HCT116 (cell line): ENCODE measurements around the gene SASS6. TPM values are rescaled to one million over a fixed set of nuclear protein-coding genes. Genes with fewer than 3 reads are reported as not detected.
A peak's percentile ranks its signal among the peaks of the same experiment; 100 is the strongest.

Source experiments
- ATAC-seq: fragments of 200-7000 bp; cut with Tn5 transposase; 2 replicates; pipeline ENCODE4 v1.9.1; 2020; ENCODE audit warnings: mild to moderate bottlenecking, moderate library complexity
- BruUV-seq: library from RNA; stranded (reverse); fragments of 400-500 nt; replicated peaks from 2 replicates; lab custom pipeline; 2021; lab: Mats Ljungman, UMichigan
- CTCF ChIA-PET: fragments of 300-600 bp; sonication (Branson Sonifier 250); formaldehyde crosslinking; loops from one replicate; lab custom pipeline; 2021; ENCODE audit warnings: antibody characterized with exemption; lab: Charles Lee
- POLR2A ChIA-PET: fragments of 300-600, 350-600 bp; sonication (Branson Sonifier 250); formaldehyde crosslinking; loops from one replicate; lab custom pipeline; 2021; ENCODE audit warnings: antibody characterized with exemption; lab: Charles Lee
- RAD21 ChIA-PET, 2 experiments: fragments of 300-600 bp; sonication (Branson Sonifier 250); formaldehyde crosslinking; loops; one replicate each; lab custom pipeline; 2023; ENCODE audit warnings: low total read pairs in 2 of 2; ENCODE audit not compliant: uncharacterized antibody in 2 of 2, unreplicated experiment in 2 of 2, low non-redundant PET in 1 of 2; lab: Charles Lee
- DNase-seq: peaks from one replicate; pipeline ENCODE4 v3.0.0-alpha.2; 2010; ENCODE audit warnings: low read depth, low spot score
- H2AFZ ChIP-seq: fragments of 200-600 bp; shearing (Covaris generic), sonication (generic); 2 replicates; pipeline ENCODE4 v1.6.1; 2017; ENCODE audit warnings: low read depth, mixed run types, mixed read lengths, antibody characterized with exemption, low read length; ENCODE audit not compliant: poor library complexity, severe bottlenecking
- H3K27ac ChIP-seq: 2 replicates; pipeline ENCODE4 v1.5.1; 2012; ENCODE audit warnings: low read depth, low read length
- H3K27me3 ChIP-seq: fragments of 200-600 bp; sonication (generic); 2 replicates; pipeline ENCODE4 v1.6.1; 2016; ENCODE audit warnings: mixed run types, low read length, mixed read lengths; ENCODE audit not compliant: insufficient read depth
- H3K36me3 ChIP-seq, 2 experiments: fragments of 200-500 bp in 1 of 2; fragments of 200-600 bp in 1 of 2; sonication (Bioruptor generic) in 1 of 2; sonication (generic) in 1 of 2; 2 replicates each; pipeline versions ENCODE4 v1.5.1 to v1.6.1; 2014 to 2016; ENCODE audit warnings: low read length in 2 of 2, inconsistent platforms in 1 of 2, mixed read lengths in 1 of 2, mixed run types in 1 of 2; ENCODE audit not compliant: insufficient read depth in 2 of 2, control insufficient read depth in 1 of 2
- H3K4me1 ChIP-seq, 2 experiments: fragments of 200-600 bp in 1 of 2; sonication (generic) in 1 of 2; 2 replicates each; pipeline versions ENCODE4 v1.5.1 to v1.6.1; 2012 to 2017; ENCODE audit warnings: low read length in 2 of 2, inconsistent platforms in 1 of 2, mild to moderate bottlenecking in 1 of 2, mixed read lengths in 1 of 2, mixed run types in 1 of 2, moderate library complexity in 1 of 2; ENCODE audit not compliant: insufficient read depth in 2 of 2, control insufficient read depth in 1 of 2
- H3K4me2 ChIP-seq: fragments of 200-600 bp; sonication (generic); 2 replicates; pipeline ENCODE4 v1.6.1; 2017; ENCODE audit warnings: mixed run types, low read length, mixed read lengths
- H3K4me3 ChIP-seq, 2 experiments: fragments of 200-600 bp in 1 of 2; sonication (generic) in 1 of 2; replicated peaks in 1 of 2; 2 replicates each; pipeline ENCODE4 v1.5.1; 2011 to 2016; ENCODE audit warnings: low read length in 2 of 2, control low read depth in 1 of 2, low read depth in 1 of 2, mild to moderate bottlenecking in 1 of 2, mixed read lengths in 1 of 2, mixed run types in 1 of 2
- H3K79me2 ChIP-seq: fragments of 200-600 bp; sonication (generic); 2 replicates; pipeline ENCODE4 v1.6.1; 2017; ENCODE audit warnings: mild to moderate bottlenecking, mixed run types, low read length, moderate library complexity, mixed read lengths; ENCODE audit not compliant: insufficient read depth
- H3K9ac ChIP-seq: fragments of 200-600 bp; sonication (generic); 2 replicates; pipeline ENCODE4 v1.6.1; 2016; ENCODE audit warnings: low read length, mixed read lengths
- H3K9me2 ChIP-seq: fragments of 200-600 bp; sonication (generic), shearing (Covaris generic); 2 replicates; pipeline ENCODE4 v1.6.1; 2017; ENCODE audit warnings: mixed run types, mild to moderate bottlenecking, moderate library complexity; ENCODE audit not compliant: insufficient read depth
- H3K9me3 ChIP-seq, 2 experiments: fragments of 200-500 bp in 1 of 2; fragments of 200-600 bp in 1 of 2; sonication (Bioruptor generic) in 1 of 2; sonication (generic) in 1 of 2; 2 replicates each; pipeline ENCODE4 v1.6.1; 2014 to 2017; ENCODE audit warnings: low read length in 2 of 2, mixed read lengths in 2 of 2, inconsistent platforms in 1 of 2, low read depth in 1 of 2, mild to moderate bottlenecking in 1 of 2, mixed run types in 1 of 2, moderate library complexity in 1 of 2; ENCODE audit not compliant: control insufficient read depth in 1 of 2, insufficient read depth in 1 of 2
- H4K20me1 ChIP-seq: fragments of 200-600 bp; sonication (generic), shearing (Covaris generic); 2 replicates; pipeline ENCODE4 v1.6.1; 2017; ENCODE audit warnings: mixed run types, mild to moderate bottlenecking, moderate library complexity; ENCODE audit not compliant: insufficient read depth
- ATF3 ChIP-seq: IDR thresholded peaks from 2 replicates; pipeline ENCODE4 v1.6.1; 2012
- CBX3 ChIP-seq: IDR thresholded peaks from 2 replicates; pipeline ENCODE4 v1.6.1; 2012; ENCODE audit warnings: low read depth
- CTCF ChIP-seq, 3 experiments: fragments of 200-600 bp in 1 of 3; sonication (generic) in 1 of 3; IDR thresholded peaks in 2 of 3; conservative IDR thresholded peaks in 1 of 3; 2 replicates each; pipeline ENCODE4 v1.5.1; 2012 to 2017; ENCODE audit warnings: low read depth in 2 of 3, low read length in 2 of 3, antibody characterized with exemption in 1 of 3, borderline replicate concordance in 1 of 3, control low read depth in 1 of 3, mild to moderate bottlenecking in 1 of 3, mixed read lengths in 1 of 3, mixed run types in 1 of 3, moderate library complexity in 1 of 3; ENCODE audit not compliant: insufficient read depth in 1 of 3
- EGR1 ChIP-seq: IDR thresholded peaks from 2 replicates; pipeline ENCODE4 v1.6.1; 2012; ENCODE audit warnings: low read depth
- EZH2phosphoT487 ChIP-seq: fragments of 200-600 bp; IDR thresholded peaks from 2 replicates; pipeline ENCODE4 v1.6.1; 2018; ENCODE audit warnings: antibody characterized with exemption, borderline replicate concordance
- JUND ChIP-seq: IDR thresholded peaks from 2 replicates; pipeline ENCODE4 v1.6.1; 2012
- SRF ChIP-seq: IDR thresholded peaks from 2 replicates; pipeline ENCODE4 v1.6.1; 2012; ENCODE audit warnings: low read depth
- ZFX ChIP-seq: fragments of 450-650 bp; IDR thresholded peaks from 2 replicates; pipeline ENCODE4 v1.6.1; 2017
- intact Hi-C: fragments of 100-400 bp; cut with micrococcal nuclease; formaldehyde crosslinking; loops from 2 replicates; pipeline ENCODE4 v1.10.0; 2022
- total RNA-seq: library from RNA; stranded (reverse); gene quantifications from one replicate; pipeline ENCODE4 v1.2.1, GENCODE V29; 2021; ENCODE audit not compliant: unreplicated experiment

Gene SASS6
- total RNA-seq, 1 experiment from 2014 or later: 13.7 TPM

DNA sequence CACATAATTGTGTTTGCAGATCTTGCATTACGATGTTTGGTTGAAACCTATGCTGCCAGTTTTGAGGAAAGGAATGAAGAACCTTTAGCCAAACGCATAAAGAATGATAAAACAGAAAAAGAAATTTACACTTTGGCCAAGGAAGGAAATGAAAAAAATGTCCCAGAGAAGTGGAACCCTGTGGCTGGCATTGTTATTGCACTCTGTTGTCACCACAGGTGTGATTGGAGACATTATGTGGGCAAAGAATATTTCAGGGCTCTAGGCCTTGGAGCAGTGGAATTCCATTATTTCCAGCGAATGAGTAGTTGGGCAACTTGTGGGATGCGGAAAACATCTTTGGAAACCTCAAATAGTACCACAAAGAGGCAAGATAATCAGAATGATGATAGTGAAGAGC is 15.1 kb upstream of the SASS6 start:
- intact Hi-C loops: no loop called here
- ChIA-PET RAD21 (no interaction called here), CTCF (no interaction called here), POLR2A (no interaction called here)
- Histone ChIP-seq H3K9ac (no peak overlapping the region), H3K4me3 (no peak overlapping the region), H4K20me1 (no peaks in the 10 kb centered on the region), H3K27me3 (no peaks in the 10 kb centered on the region), H3K4me1 (no peaks in the 10 kb centered on the region), H3K27ac (no peak overlapping the region), H2AFZ (no peak overlapping the region), H3K4me2 (no peak overlapping the region), H3K9me3 (no peaks in the 10 kb centered on the region), H3K36me3 (peaks cover 20 to 25% of the 10 kb centered on the region in 2 experiments; a peak in 3 of 4 replicates), H3K79me2 (no peaks in the 10 kb centered on the region), H3K9me2 (no peaks in the 10 kb centered on the region)
- TSS peak; percentile 13 for BruUV-seq
- ATAC-seq: 0 out of 2 replicates have a peak, but pooled peaks have one; percentile 47
- TF ChIP-seq CTCF (IDR thresholded peaks at IDR 0.05 in 2 of 3, conservative IDR thresholded peaks at IDR 0.05 in 1 of 3; ENCODE audit: borderline replicate concordance in 1 of 3, insufficient read depth in 1 of 3, low read depth in 2 of 3, low read length in 2 of 3) (peak in 1 of 3 experiments; percentile 23; a peak in 1 of 6 replicates), EZH2phosphoT487 (no peak), CBX3 (no peak)
- DNase-seq: no peak

DNA sequence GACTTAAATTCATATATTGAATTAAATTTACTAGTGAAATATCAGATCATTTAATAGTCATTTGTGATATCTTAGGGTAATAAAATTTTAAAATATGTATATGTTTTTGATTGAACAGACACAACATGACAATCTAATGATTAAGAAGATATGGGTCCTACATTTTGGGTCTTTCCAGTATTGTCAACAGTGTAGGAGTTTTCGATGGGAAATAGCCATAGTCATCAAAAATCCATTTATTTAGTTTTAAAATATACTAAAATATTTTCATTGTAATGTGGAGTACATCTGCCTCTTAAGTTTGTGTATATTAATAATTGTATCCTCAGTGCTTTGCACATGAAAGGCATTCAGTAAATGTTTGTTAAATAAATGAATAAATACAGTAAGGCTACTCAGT is 14.2 kb upstream of the SASS6 start:
- Histone ChIP-seq H3K79me2 (no peaks in the 10 kb centered on the region), H3K9me2 (no peaks in the 10 kb centered on the region), H2AFZ (no peak overlapping the region), H3K4me2 (no peak overlapping the region), H3K27me3 (no peaks in the 10 kb centered on the region), H4K20me1 (no peaks in the 10 kb centered on the region), H3K9me3 (no peaks in the 10 kb centered on the region), H3K27ac (no peak overlapping the region), H3K4me1 (no peaks in the 10 kb centered on the region), H3K4me3 (no peak overlapping the region), H3K36me3 (peaks cover 21 to 31% of the 10 kb centered on the region in 2 experiments; a peak in 3 of 4 replicates), H3K9ac (no peak overlapping the region)
- no peak for DNase-seq
- no peak for ATAC-seq
- ChIA-PET POLR2A (no interaction called here), CTCF (no interaction called here), RAD21 (no interaction called here)
- intact Hi-C loops: no loop called here
- BruUV-seq: no TSS peak
- TF ChIP-seq ZFX: no peak
- TF ChIP-seq CBX3: no peak
- TF ChIP-seq JUND: no peak
- no peak for TF ChIP-seq EZH2phosphoT487
- TF ChIP-seq SRF: no peak
- TF ChIP-seq EGR1: no peak
- TF ChIP-seq ATF3: no peak
